Measurements from ENCODE around the gene PTPRN2.
"Not testable (repeated sequence)": the region's sequence is repeated elsewhere in the genome, so short reads cannot be mapped to it uniquely, and the experiment has no call there.

PTPRN2 gene

DNA sequence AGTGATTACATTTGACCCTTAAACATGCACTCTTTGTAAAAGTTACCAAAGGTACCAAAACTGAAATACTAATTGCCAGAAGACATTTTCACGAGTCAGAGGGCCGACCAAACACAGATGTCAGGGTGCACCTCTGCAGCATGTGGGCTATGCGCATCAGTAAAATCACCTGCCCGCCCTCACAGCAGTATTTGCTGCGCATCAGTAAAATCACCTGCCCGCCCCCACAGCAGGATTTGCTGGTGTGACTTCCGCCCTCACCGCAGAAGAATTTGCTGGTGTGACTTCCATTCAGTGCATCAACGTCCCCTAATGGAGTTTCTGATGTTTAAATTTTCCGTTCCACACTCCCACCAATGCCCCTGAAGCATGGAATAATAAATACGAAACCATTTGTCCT, 202.9 kb downstream of the PTPRN2 start:
- H3K4me3 ChIP-seq (ENCODE audit: low read depth, low read length): no peak overlapping the region
- TF ChIP-seq, protein P1, sequence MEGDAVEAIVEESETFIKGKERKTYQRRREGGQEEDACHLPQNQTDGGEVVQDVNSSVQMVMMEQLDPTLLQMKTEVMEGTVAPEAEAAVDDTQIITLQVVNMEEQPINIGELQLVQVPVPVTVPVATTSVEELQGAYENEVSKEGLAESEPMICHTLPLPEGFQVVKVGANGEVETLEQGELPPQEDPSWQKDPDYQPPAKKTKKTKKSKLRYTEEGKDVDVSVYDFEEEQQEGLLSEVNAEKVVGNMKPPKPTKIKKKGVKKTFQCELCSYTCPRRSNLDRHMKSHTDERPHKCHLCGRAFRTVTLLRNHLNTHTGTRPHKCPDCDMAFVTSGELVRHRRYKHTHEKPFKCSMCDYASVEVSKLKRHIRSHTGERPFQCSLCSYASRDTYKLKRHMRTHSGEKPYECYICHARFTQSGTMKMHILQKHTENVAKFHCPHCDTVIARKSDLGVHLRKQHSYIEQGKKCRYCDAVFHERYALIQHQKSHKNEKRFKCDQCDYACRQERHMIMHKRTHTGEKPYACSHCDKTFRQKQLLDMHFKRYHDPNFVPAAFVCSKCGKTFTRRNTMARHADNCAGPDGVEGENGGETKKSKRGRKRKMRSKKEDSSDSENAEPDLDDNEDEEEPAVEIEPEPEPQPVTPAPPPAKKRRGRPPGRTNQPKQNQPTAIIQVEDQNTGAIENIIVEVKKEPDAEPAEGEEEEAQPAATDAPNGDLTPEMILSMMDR (IDR thresholded peaks at IDR 0.05; ENCODE audit: low read depth, low read length): no peak

DNA sequence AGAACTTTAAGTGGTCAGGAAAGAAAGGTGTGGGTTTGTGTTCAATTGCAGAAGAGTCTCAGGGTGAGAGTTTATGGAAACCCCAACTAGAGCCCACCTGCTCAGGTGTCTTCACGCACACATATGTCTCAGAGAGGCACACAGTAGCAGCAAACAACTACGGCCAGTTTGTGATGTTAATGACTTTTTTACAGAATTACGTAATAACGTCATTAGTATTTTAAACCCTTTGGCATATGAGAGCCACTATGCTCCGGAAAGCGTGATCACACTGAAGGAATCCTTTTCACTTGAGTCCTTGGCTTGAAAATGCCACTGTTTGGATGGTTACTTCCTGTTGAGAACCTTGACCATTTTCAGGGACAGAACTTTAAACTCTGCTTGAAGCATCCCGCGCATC, 204.0 kb downstream of the PTPRN2 start:
- H3K4me3 ChIP-seq (ENCODE audit: low read depth, low read length): no peak overlapping the region
- TF ChIP-seq, protein P1 (IDR thresholded peaks at IDR 0.05; ENCODE audit: low read depth, low read length): no peak

DNA sequence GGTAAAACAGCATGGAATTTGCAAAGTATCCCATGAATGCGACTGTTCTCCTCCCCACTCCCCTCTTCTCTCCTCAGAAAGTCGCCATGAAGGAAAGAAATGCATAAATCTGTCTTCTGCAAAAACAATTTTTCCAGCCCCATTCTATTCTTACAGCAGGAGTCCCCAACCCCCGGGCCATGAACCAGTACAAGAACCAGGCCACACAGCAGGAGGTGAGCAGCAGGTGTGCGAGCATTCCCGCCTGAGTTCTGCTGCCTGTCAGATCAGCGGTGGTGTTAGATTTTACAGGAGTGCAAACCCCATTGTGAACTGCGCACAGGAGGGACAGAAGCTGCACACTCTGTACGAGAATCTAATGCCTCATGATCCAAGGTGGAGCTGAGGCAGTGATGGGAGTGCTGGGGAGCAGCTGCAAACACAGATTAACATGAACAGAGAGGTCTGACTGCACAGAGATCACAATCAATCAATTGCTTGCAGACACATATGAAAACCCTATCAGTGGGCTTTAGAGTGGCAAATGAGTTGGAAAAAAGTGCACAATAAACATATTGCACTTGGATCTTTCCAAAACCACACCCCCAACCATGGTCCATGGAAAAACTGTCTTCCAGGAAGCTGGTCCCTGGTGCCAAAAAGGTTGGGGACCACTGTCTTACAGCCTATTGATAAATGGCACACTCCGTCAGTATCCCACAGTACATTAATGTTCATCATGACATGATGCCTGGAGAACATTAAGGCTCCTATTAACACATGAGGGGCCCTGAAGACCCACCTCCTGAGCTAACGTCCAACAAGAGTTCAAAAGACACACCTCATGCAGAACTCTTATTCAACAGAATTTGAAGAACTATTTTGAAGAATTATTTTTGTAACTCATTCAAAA, 205.0 kb downstream of the PTPRN2 start:
- TF ChIP-seq, protein P1 (IDR thresholded peaks at IDR 0.05; ENCODE audit: low read depth, low read length): no peak
- no peak overlapping the region for H3K4me3 ChIP-seq (ENCODE audit: low read depth, low read length)

GRCh38 chr7:158381956-158382355, 205.7 kb downstream of the PTPRN2 start:
- H3K4me3 ChIP-seq (ENCODE audit: low read depth, low read length): no peak overlapping the region
- TF ChIP-seq, protein P1 (IDR thresholded peaks at IDR 0.05; ENCODE audit: low read depth, low read length): no peak

DNA sequence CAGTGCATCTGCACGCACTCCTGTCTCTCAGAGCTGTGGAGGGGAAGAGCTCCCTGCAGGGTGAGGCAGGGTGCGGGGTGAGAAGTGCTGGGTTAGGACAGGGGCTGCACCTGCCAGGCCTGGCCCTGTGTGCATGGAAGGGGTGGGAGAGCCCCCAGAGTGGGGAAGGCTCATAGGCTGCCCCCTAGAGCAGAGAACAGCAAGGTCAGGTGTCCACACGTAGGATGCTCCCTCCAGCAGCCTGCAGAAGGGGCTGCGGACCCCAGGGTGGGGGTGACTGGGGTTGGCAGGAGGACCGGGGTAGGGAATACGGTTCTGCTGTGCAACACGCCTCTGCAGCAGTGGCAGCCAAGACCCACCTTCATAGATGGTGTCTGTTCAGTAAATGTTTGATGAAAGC, 208.6 kb downstream of the PTPRN2 start:
- H3K4me3 ChIP-seq (ENCODE audit: low read depth, low read length): no peak overlapping the region

DNA sequence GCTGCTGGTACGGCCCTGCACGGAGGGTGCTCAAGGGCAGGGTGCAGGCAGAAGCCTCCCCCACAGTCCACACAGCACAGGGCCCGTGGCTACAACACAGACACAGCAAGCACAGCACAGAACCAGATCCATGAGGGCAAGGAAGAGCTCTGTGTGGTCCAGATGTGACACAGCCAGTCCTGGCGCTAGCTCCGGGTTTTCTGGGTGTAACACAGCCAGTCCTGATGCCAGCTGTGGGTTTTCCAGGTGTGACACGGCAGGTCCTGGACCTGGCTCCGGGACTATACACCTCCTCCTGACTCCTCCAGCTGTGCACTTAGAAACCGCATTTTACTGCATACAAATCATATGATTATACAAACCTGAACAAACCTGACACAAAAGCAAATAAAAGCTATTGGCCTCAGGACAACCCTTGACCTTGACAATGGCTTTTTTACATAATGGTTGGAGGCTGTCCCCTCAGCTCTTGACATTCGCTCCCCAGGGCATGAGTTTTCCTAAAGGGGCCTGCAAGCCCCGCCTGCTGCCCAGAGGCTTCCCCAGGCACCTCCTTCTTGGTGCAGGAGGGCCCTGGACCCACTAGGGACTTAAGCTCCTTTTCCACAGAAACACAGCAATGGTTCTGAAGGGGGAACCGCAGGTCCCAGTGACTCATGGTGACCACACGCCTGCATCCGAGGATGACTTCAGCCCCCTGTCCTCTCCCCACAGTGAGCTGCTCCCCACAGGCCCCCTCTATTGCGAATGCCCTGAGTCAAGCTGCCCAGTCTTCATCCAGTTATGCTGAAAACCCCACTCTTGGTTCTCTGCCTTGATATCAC, 209.6 kb downstream of the PTPRN2 start:
- TF ChIP-seq, protein P1 (IDR thresholded peaks at IDR 0.05; ENCODE audit: low read depth, low read length): no peak
- H3K4me3 ChIP-seq (ENCODE audit: low read depth, low read length): no peak overlapping the region

More for the DNA sequence above, 208.6 kb downstream of the PTPRN2 start:
- TF ChIP-seq, protein P1 (IDR thresholded peaks at IDR 0.05; ENCODE audit: low read depth, low read length): no peak

- H3K4me3 ChIP-seq (ENCODE audit: low read depth, low read length): not testable (repeated sequence)
Observed at GRCh38 chr7:158376839-158377186, 210.8 kb downstream of the PTPRN2 start.

- H3K4me3 ChIP-seq (ENCODE audit: low read depth, low read length): not testable (repeated sequence)
Observed at GRCh38 chr7:158376146-158376838, 211.3 kb downstream of the PTPRN2 start.

All from WI38 (cell line).